Breast epithelium (tissue), 4 donors: ENCODE measurements around the gene SMIM3. TPM values are rescaled to one million over a fixed set of nuclear protein-coding genes. Genes with fewer than 3 reads are reported as not detected.

ENCODE experiments used
- DNase-seq, 2 donors: peaks; one replicate each; pipeline ENCODE4 v3.0.0-alpha.2; 2019; ENCODE audit warnings: low spot score in 2 of 2
- H3K27ac ChIP-seq, 2 donors: fragments of 200-600 bp; sonication (generic) in 1 of 2; one replicate each; pipeline ENCODE4 v1.5.1; 2016 to 2019; ENCODE audit warnings: mild to moderate bottlenecking in 1 of 2
- H3K27me3 ChIP-seq, 2 donors: fragments of 200-600 bp; sonication (generic) in 1 of 2; one replicate each; pipeline versions ENCODE4 v1.5.1 to v1.6.0; 2017 to 2019; ENCODE audit warnings: control low read depth in 1 of 2, mild to moderate bottlenecking in 1 of 2
- H3K36me3 ChIP-seq: fragments of 200-600 bp; one replicate; pipeline ENCODE4 v1.5.1; 2019
- H3K4me1 ChIP-seq, 2 donors: fragments of 200-600 bp; sonication (generic); one replicate each; pipeline ENCODE4 v1.5.1; 2016 to 2019; ENCODE audit warnings: control low read depth in 1 of 2
- H3K4me3 ChIP-seq, 3 donors: fragments of 200-600 bp; sonication (generic); 1 replicate in 2 of 3; 2 replicates in 1 of 3; pipeline ENCODE4 v1.5.1; 2016 to 2019; ENCODE audit warnings: mild to moderate bottlenecking in 3 of 3, moderate library complexity in 2 of 3
- H3K9me3 ChIP-seq, 2 donors: fragments of 200-600 bp; sonication (generic) in 1 of 2; one replicate each; pipeline ENCODE4 v1.5.1; 2016 to 2019; ENCODE audit warnings: control low read depth in 1 of 2
- POLR2A ChIP-seq: fragments of 450-650 bp; IDR thresholded peaks from one replicate; pipeline ENCODE4 v1.6.1; 2016; ENCODE audit warnings: antibody characterized with exemption, mild to moderate bottlenecking, moderate library complexity
- POLR2AphosphoS5 ChIP-seq, 3 donors: sonication (generic); formaldehyde crosslinking; IDR thresholded peaks; one replicate each; pipeline ENCODE4 v1.6.1; 2017; ENCODE audit warnings: antibody characterized with exemption in 3 of 3
- intact Hi-C: fragments of 100-400 bp; cut with DNase I; formaldehyde crosslinking; loops from one replicate; pipeline ENCODE4 v1.15.1; 2023; ENCODE audit warnings: low total_unique reads
- total RNA-seq, 3 donors: library from RNA; depleted of rRNA; stranded (reverse); fragments of >200 nt; gene quantifications; one replicate each; pipeline ENCODE4 v1.1.0, GENCODE V29; 2016
- TF ChIP-seq, protein P1 (sequence below), 3 donors: fragments of 450-650 bp; IDR thresholded peaks; one replicate each; pipeline ENCODE4 v1.5.1; 2016 to 2017; ENCODE audit warnings: antibody characterized with exemption in 3 of 3, mild to moderate bottlenecking in 3 of 3, moderate library complexity in 3 of 3

The SMIM3 gene, protein sequence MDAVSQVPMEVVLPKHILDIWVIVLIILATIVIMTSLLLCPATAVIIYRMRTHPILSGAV
- 100 to 1,000 TPM in 1 of 3 donors, 10 to 100 TPM in 2; 47.9 to 191 (median 81.0) TPM for total RNA-seq

GRCh38 chr5:150778517-150779396, at the start of gene SMIM3:
TSS of gene SMIM3 (plus strand) at chr5:150778757. CDS start at chr5:150795441, 16,684 bp downstream.
- Histone ChIP-seq H3K27me3 (no peaks in the 10 kb centered on the region), H3K27ac (peak within 1 kb of the TSS; percentile 94 to 97), H3K4me3 (peak within 1 kb of the TSS; percentile 67 to 89 (median 80)), H3K4me1 (peaks cover 7 to 23% of the 10 kb centered on the region in 2 donors), H3K36me3 (no peaks in the 10 kb centered on the region), H3K9me3 (no peaks in the 10 kb centered on the region)
- peak; percentile 69 to 81 for DNase-seq
- intact Hi-C loops, result no loop called here
- TF ChIP-seq, protein P1, sequence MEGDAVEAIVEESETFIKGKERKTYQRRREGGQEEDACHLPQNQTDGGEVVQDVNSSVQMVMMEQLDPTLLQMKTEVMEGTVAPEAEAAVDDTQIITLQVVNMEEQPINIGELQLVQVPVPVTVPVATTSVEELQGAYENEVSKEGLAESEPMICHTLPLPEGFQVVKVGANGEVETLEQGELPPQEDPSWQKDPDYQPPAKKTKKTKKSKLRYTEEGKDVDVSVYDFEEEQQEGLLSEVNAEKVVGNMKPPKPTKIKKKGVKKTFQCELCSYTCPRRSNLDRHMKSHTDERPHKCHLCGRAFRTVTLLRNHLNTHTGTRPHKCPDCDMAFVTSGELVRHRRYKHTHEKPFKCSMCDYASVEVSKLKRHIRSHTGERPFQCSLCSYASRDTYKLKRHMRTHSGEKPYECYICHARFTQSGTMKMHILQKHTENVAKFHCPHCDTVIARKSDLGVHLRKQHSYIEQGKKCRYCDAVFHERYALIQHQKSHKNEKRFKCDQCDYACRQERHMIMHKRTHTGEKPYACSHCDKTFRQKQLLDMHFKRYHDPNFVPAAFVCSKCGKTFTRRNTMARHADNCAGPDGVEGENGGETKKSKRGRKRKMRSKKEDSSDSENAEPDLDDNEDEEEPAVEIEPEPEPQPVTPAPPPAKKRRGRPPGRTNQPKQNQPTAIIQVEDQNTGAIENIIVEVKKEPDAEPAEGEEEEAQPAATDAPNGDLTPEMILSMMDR (IDR thresholded peaks at IDR 0.05), result no peak
- TF ChIP-seq POLR2AphosphoS5 (IDR thresholded peaks at IDR 0.05) (peak; percentile 60 to 75 (median 62)), POLR2A (peak; percentile 52)

DNA sequence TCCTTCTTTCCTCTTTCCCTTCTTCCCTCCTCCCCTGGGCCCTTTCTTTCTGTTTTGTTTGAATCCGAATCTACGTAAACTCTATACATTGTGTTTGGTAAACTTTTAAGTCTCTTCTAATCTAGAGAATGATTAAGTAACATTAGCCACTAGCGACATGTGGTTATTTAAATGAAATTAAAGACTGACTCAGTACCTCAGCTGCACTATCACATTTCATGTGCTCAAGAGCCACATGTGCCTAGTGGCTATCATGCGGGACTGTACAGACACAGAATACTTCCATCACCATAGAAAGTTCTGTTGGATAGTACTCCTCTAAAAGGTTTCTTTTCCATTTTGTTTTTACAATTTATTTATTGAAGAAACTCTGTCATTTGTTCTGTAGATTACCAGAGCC, 48.7 kb upstream of the SMIM3 start:
- peaks cover 19% of the 10 kb centered on the region for H3K36me3 ChIP-seq
- H3K4me1 ChIP-seq, result no peaks in the 10 kb centered on the region
- TF ChIP-seq, protein P1 (IDR thresholded peaks at IDR 0.05), result no peak
- H3K27me3 ChIP-seq, result no peaks in the 10 kb centered on the region
- intact Hi-C loops, result no loop called here
- H3K9me3 ChIP-seq, result no peaks in the 10 kb centered on the region
- no peak overlapping the region for H3K4me3 ChIP-seq
- no peak overlapping the region for H3K27ac ChIP-seq
- no peak for DNase-seq

DNA sequence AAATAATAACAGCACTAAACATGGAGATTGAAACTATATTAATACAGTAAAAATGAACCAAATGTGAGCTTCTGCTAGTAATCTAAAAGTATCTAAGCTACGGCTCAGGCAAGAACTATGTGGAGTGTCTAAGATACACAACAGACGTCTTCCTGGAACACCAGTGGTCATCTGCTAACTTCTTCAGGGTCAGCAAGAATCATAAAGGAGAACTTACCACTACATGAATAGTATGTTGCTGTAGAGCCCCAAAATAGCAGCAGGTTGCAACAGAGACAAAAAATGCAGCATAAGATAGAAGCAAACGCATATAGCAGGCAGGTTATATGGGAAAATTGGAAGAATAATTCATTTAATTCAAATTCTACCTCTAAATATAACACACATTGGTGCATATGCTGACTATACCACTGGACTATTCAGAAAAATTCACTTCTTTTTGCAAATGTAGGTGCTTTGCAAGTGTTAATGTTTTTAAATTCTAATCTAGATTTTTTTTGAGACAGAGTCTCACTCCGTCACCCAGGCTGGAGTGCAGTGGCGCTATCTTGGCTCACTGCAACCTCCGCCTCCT, 46.8 kb upstream of the SMIM3 start:
- H3K4me1 ChIP-seq, result no peaks in the 10 kb centered on the region
- H3K27ac ChIP-seq, result no peak overlapping the region
- intact Hi-C loops, result no loop called here
- H3K36me3 ChIP-seq, result peaks cover 19% of the 10 kb centered on the region
- DNase-seq, result no peak
- H3K27me3 ChIP-seq, result no peaks in the 10 kb centered on the region
- no peak overlapping the region for H3K4me3 ChIP-seq
- peaks cover 0 to 8% of the 10 kb centered on the region in 2 donors for H3K9me3 ChIP-seq
- TF ChIP-seq, protein P1 (IDR thresholded peaks at IDR 0.05), result no peak
- TF ChIP-seq POLR2AphosphoS5 (IDR thresholded peaks at IDR 0.05) (no peak), POLR2A (no peak)

DNA sequence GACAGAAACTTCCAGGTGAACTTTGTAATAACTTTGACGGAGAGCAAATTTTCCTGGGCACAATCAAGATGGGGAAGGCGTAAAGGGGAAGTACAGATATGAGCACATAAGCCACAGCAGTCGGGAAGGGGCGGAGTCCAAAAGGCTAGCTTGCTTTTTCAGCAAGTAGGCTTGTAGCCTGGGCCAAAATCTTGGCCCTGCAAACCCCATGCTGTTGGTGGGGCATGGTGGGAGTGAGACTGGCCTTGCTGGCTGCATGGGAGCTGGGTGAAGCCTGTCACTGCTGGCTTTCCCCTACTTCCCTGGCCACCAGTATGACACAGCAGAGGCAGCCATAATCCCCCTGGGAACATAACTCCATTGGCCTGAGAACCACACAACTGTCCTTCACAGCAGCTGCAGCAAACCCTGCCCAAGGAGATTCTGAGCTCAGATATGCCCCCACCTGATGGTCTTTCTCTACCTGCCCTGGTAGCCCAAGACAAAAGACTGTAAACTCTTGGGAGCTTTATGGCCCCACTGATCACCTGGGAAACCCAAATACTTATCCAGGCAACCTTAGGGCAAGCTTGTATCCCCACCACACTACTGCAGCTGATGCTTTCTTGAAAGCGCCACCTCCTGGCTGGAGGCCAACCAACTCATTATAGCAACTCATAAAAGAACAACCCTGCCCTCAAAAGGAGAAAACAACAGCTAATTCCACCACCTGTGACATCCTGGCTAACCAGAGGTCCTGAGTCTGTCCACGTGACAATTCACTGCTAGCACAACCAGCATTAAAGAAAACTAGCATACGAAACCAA, 43.8 kb upstream of the SMIM3 start:
- Histone ChIP-seq H3K4me1 (no peaks in the 10 kb centered on the region), H3K4me3 (no peak overlapping the region), H3K9me3 (peaks cover 0 to 10% of the 10 kb centered on the region in 2 donors), H3K27me3 (no peaks in the 10 kb centered on the region), H3K27ac (no peak overlapping the region), H3K36me3 (peaks cover 9% of the 10 kb centered on the region)
- no peak for TF ChIP-seq POLR2AphosphoS5 (IDR thresholded peaks at IDR 0.05)
- TF ChIP-seq, protein P1 (IDR thresholded peaks at IDR 0.05), result no peak
- TF ChIP-seq POLR2A, result no peak
- DNase-seq, result no peak
- intact Hi-C loops, result no loop called here
